Measurements from ENCODE around the gene RNF112.

Gene RNF112

GRCh38 chr17:19390951-19391350 lies 20.1 kb upstream of the RNF112 start:
- DNase-seq, result no peak

GRCh38 chr17:19391432-19391831 lies 19.6 kb upstream of the RNF112 start:
- no peak for DNase-seq

- DNase-seq, result no peak
These were observed 18.7 kb upstream of the RNF112 start for GRCh38 chr17:19392303-19392702.

DNA sequence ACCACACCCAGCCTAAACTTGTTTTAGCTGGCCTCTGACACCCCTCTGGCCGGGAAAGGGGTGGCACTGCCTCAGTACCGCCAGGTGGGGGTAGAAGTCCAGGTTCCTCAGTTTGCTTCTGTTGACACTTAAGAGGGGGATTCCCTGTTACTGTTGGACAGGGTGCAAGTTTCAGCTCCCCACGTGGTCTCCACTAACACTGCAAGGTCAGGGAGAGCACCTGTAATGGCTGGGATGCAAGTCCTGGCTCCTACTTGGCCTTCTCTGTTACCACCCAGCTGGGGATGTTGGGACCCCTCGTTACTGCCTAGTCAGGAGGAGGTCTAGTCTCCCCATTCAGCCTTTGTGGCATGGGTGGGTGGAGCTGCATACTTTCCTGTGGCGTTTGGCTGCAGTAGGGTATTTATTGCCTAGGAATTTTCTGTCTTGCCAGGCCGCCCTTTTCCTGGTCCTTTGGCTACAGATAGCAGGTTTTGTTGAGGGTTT lies 13.4 kb upstream of the RNF112 start:
- no peak for DNase-seq

GRCh38 chr17:19398301-19399181 lies 12.5 kb upstream of the RNF112 start:
- DNase-seq, result no peak

GRCh38 chr17:19399750-19400450 lies 11.1 kb upstream of the RNF112 start:
- DNase-seq, result no peak

GRCh38 chr17:19401321-19402010 lies 9.6 kb upstream of the RNF112 start:
- no peak for DNase-seq

DNA sequence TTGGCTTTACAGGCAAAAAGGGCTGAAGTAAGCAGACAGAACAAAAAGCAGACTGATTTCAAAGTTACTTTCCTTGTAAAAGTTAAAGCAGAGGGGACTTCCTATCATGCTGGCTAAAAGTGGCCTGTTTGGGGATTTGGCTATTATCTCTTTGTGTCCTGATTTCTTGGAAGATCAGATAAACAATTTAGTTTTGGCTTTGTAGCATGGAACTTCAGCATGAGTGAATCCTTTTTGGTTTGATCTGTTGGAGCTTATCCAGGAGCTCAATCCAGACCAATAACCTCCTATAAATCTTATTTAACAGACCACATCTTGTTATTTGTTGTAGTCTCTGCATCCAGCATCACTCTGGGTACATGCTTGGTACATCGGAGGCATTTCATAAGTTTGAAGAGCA lies 8.9 kb upstream of the RNF112 start:
- no peak for DNase-seq

DNA sequence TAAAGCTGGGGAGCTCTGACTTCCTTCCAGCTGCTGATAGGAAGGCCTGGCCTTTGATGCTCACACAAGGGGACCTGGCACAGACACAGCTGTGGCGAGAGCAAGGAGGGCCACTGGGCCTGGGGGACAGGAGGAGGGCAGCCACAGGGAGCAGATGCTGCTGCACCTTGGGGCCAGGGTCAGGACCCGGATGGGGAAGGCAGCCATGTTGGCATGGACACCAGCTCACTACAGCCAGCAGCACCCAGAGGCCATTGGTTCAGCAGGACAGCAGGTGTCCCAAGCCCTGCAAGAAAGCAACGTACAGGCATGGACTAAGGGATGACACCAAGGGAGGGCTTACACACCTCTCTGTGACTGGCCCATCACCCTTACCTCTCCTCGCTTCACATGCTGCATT lies 8.0 kb upstream of the RNF112 start:
- no peak for DNase-seq

DNA sequence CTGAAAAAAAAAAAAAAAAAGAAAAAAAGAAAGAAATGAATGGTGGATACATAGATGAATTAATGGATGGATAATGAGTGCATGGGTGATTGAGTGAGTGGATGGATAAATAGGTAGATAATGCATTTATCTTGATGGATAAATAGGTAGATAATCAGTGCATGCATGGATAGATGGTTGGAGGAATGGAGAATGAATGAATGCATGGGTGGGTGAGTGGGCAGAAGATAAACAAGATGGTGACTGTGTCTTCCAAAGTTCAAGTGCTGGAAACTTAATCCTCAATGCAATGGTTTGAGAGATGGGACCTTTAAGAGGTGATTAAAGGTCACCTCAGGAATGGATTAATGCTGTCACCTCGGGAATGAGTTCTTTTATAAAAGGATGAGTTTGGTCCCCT lies 6.8 kb upstream of the RNF112 start:
- no peak for DNase-seq

DNA sequence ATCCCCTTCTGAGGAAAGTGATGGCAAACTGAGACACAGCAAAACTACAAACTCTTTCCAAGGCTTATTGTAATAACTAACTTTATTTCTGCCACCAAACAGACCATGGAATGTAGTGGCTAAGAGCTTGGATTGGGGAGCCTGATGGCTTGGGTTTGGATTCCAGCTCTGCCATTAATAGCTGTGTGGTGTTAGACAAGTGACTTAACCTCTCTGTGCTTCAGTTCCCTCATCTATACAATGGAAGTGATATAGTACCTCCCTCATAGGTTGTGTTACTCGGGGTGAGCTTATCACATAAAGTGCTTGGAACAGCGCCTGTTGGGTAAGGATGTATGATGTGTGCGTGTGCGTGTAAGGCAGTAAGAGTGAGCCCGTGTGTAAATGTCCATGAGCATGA lies 5.9 kb upstream of the RNF112 start:
- no peak for DNase-seq

- no peak for DNase-seq
These were observed 3.3 kb upstream of the RNF112 start for GRCh38 chr17:19407601-19408345.

GRCh38 chr17:19408346-19408710 lies 2.7 kb upstream of the RNF112 start:
- DNase-seq, result no peak

- DNase-seq, result no peak
These were observed 2.0 kb upstream of the RNF112 start for GRCh38 chr17:19409066-19409465.

- DNase-seq, result peak in 1 of 2 experiments; percentile 23
These were observed 1.5 kb upstream of the RNF112 start for GRCh38 chr17:19409509-19409908.

DNA sequence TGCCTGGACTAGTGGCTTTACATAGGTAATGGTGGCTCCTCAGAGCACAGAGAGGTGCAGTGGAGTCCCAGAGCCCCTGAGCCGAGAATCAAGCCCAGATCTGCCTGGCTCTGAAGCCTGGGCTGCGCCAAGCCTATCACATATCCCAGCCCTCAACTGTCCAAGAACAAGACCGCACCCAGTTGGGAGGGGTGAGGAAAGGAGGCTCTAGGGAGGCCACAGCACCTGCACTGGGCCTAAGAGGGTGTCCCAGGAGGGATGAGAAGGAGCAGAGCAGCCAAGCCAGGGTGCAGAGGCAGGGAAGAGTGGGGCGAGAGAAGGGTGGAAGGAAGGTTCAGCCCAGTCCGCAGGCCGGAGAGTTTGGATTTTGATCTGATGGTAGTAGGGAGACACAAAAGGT lies 941 bp upstream of the RNF112 start:
- DNase-seq, result no peak

GRCh38 chr17:19411631-19412030 lies 599 bp downstream of the RNF112 start:
- DNase-seq, result no peak

- no peak for DNase-seq
These were observed 1.5 kb downstream of the RNF112 start for GRCh38 chr17:19412510-19412909.

- no peak for DNase-seq
These were observed 2.0 kb downstream of the RNF112 start for GRCh38 chr17:19412984-19413383.

DNA sequence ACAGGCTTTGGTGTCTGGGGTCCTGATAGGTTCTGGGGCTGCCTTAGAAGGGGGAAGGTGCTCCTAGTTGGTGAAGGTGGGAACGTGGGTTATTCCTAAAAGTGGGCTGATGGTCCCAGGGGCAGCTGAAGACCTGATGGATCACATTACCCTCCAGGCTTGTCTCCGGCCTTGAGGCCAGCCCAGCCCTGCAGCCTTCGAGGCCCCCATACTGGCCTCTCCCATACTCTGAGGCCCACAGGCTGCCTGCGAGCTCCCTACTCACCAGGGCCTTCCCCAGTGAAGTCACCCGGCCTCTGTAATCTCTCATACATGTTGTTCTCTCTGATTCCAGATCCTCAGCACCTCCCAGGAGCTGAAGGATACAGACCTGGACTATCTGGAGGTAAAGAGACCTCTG lies 2.7 kb downstream of the RNF112 start:
- DNase-seq, result no peak

DNA sequence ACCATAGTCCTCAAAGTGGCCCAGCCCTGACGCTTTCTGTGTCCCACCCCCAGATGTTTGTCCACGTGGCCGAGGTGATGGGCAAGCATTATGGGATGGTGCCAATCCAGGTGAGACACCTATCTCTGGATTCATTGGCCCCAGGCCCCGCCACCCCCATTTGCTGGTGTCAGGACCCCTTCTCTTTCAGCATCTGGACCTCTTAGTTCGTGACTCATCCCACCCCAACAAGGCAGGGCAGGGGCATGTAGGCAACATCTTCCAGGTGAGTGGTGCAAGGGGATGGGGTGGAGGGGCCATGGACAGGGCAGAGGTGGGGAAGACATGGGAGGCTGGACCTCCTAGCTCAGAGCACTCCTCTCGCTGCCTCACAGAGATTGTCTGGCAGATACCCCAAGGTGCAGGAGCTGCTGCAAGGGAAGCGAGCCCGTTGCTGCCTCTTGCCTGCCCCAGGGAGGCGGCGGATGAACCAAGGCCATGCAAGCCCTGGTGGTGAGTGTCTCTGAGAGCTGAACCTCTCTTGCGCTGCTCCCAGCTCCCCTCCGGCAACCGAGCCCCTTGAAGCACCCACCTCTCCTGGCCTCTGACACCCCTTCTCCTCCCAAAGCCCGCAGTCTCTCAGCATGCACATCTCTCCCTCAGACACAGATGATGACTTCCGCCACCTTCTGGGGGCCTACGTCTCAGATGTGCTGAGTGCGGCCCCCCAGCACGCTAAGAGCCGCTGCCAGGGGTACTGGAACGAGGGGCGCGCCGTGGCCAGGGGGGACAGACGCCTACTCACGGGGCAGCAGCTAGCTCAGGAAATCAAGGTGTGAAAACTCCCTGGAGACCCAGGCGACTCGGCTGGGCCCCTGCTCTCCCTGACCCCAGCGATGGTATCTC lies 3.6 kb downstream of the RNF112 start:
- DNase-seq, result no peak

- DNase-seq, result no peak
These were observed 4.3 kb downstream of the RNF112 start for GRCh38 chr17:19415311-19415710.
